Measurements from ENCODE around the gene ERBB4. TPM values are rescaled to one million over a fixed set of nuclear protein-coding genes. Genes with fewer than 3 reads are reported as not detected.

The ERBB4 gene
- total RNA-seq, 3 donors from 2014 or later, result 1.6 to 53.1 (median 18.4) TPM

DNA sequence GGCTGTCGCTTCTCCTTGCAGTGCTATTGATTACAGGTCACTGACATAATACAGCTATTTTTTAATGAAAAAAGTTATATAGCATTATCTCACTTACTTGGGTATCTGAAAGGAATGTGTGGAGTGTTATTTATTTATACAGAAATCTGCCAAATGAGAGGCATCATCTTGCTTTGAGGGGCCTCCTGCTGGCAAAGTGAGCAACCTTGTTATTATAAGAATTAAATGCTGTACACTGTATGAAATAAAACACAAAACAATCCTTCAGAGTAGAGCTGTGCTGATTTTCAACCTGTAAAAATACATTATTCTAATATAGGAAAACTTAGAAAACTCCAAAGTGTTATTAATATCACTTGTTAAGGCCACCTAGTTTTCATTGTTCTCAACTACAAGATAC lies 20.9 kb downstream of the ERBB4 start:
- intact Hi-C loops (cut with DNase I; ENCODE audit: low total_unique reads), result no loop called here

DNA sequence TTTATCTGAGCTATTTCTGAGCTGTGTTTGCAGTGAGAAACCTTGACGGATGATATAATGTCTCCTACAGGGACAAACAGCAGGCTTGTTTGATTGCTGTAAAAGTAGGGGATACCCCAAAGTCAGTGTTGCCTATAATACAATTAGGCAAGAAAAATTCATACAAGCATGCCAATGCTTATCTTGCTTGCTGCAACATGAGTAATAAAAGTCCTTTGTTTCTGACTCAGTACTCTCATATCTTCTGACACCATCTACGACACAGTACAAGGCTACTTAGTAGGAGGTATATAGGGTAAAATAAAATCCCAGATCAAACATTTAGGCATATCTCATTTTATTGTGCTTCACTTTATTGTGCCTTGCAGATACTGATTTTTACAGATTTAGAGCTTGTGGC lies 33.0 kb downstream of the ERBB4 start:
- Histone ChIP-seq H3K9me3 (no peaks in the 10 kb centered on the region), H3K4me1 (no peaks in the 10 kb centered on the region), H3K36me3 (no peaks in the 10 kb centered on the region), H3K27ac (no peak overlapping the region), H3K4me3 (no peak overlapping the region), H3K27me3 (no peaks in the 10 kb centered on the region)
- no peak for DNase-seq (ENCODE audit: low spot score in 2 of 2)
- intact Hi-C loops (cut with DNase I; ENCODE audit: low total_unique reads), result no loop called here
- TF ChIP-seq POLR2AphosphoS5 (IDR thresholded peaks at IDR 0.05), result no peak
- TF ChIP-seq, protein P1, sequence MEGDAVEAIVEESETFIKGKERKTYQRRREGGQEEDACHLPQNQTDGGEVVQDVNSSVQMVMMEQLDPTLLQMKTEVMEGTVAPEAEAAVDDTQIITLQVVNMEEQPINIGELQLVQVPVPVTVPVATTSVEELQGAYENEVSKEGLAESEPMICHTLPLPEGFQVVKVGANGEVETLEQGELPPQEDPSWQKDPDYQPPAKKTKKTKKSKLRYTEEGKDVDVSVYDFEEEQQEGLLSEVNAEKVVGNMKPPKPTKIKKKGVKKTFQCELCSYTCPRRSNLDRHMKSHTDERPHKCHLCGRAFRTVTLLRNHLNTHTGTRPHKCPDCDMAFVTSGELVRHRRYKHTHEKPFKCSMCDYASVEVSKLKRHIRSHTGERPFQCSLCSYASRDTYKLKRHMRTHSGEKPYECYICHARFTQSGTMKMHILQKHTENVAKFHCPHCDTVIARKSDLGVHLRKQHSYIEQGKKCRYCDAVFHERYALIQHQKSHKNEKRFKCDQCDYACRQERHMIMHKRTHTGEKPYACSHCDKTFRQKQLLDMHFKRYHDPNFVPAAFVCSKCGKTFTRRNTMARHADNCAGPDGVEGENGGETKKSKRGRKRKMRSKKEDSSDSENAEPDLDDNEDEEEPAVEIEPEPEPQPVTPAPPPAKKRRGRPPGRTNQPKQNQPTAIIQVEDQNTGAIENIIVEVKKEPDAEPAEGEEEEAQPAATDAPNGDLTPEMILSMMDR (IDR thresholded peaks at IDR 0.05), result no peak
- TF ChIP-seq POLR2A (IDR thresholded peaks at IDR 0.05), result no peak

More for the DNA sequence above, 20.9 kb downstream of the ERBB4 start:
- Histone ChIP-seq H3K36me3 (no peaks in the 10 kb centered on the region), H3K9me3 (no peaks in the 10 kb centered on the region), H3K27ac (no peak overlapping the region), H3K27me3 (no peaks in the 10 kb centered on the region), H3K4me3 (no peak overlapping the region), H3K4me1 (no peaks in the 10 kb centered on the region)
- no peak for DNase-seq (ENCODE audit: low spot score in 2 of 2)
- TF ChIP-seq POLR2AphosphoS5 (IDR thresholded peaks at IDR 0.05) (no peak), POLR2A (IDR thresholded peaks at IDR 0.05) (no peak)
- TF ChIP-seq, protein P1 (IDR thresholded peaks at IDR 0.05), result no peak

DNA sequence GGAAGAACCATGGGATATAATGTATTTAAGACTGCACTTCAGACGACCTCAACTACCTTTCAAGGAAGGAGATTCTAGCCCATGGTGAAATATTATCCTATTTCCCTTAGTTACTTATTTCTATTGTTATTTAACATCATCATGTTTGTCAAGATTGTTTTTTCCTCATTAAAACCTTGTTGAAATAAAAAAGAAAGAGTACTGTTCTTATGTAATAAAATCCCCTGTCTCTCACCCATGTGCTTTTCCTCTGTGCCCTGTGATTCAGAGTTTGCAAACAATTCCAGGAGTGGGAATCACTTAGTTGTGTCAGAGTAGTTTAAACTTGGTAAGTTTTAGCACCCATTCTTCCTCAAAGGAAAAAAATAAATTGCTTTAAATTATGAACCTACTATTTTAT lies 43.6 kb downstream of the ERBB4 start:
- no peaks in the 10 kb centered on the region for H3K4me1 ChIP-seq
- no peak overlapping the region for H3K4me3 ChIP-seq
- no peaks in the 10 kb centered on the region for H3K9me3 ChIP-seq
- TF ChIP-seq POLR2A (IDR thresholded peaks at IDR 0.05), result no peak
- TF ChIP-seq, protein P1 (IDR thresholded peaks at IDR 0.05), result no peak
- no peak for TF ChIP-seq POLR2AphosphoS5 (IDR thresholded peaks at IDR 0.05)
- no peak overlapping the region for H3K27ac ChIP-seq
- no peaks in the 10 kb centered on the region for H3K27me3 ChIP-seq
- H3K36me3 ChIP-seq, result no peaks in the 10 kb centered on the region
- intact Hi-C loops (cut with DNase I; ENCODE audit: low total_unique reads), result loop anchor here (5.0 kb wide), 1 partner anchor 273 kb away; no protein-coding TSS in a partner anchor
- DNase-seq (ENCODE audit: low spot score in 2 of 2), result no peak

DNA sequence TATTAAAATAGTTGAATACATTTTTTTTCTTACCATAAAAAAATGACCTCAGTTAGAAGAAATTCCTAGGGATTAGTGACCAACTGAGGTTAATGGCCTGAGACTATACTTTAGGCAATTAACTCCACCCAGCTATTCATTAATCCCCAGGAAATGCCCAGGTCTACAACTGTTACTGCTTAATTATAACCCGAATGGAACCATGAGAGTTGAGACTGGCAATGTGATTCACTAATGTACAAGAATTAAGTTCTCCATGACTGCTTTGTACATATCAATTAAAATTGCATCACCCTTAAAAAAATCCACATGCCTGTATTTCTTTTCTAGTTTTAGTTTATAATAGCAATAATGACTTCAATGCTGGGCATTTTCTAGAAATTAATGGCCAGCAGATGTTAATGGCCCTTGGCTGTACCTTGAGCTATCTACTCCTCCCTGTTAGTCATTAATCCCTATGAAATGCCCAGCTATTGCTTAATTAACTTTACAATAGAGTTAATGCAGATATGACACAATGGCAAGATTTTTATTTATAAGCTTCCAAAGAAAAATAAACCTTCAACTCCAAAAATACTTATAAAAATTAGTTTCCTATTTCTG lies 44.1 kb downstream of the ERBB4 start:
- Histone ChIP-seq H3K27ac (no peak overlapping the region), H3K27me3 (no peaks in the 10 kb centered on the region), H3K9me3 (no peaks in the 10 kb centered on the region), H3K4me3 (no peak overlapping the region), H3K36me3 (no peaks in the 10 kb centered on the region), H3K4me1 (no peaks in the 10 kb centered on the region)
- no peak for DNase-seq (ENCODE audit: low spot score in 2 of 2)
- intact Hi-C loops (cut with DNase I; ENCODE audit: low total_unique reads), result loop anchor here (5.0 kb wide), 1 partner anchor 272 kb away; no protein-coding TSS in a partner anchor
- TF ChIP-seq, protein P1 (IDR thresholded peaks at IDR 0.05), result no peak
- TF ChIP-seq POLR2AphosphoS5 (IDR thresholded peaks at IDR 0.05), result no peak
- TF ChIP-seq POLR2A (IDR thresholded peaks at IDR 0.05), result no peak

DNA sequence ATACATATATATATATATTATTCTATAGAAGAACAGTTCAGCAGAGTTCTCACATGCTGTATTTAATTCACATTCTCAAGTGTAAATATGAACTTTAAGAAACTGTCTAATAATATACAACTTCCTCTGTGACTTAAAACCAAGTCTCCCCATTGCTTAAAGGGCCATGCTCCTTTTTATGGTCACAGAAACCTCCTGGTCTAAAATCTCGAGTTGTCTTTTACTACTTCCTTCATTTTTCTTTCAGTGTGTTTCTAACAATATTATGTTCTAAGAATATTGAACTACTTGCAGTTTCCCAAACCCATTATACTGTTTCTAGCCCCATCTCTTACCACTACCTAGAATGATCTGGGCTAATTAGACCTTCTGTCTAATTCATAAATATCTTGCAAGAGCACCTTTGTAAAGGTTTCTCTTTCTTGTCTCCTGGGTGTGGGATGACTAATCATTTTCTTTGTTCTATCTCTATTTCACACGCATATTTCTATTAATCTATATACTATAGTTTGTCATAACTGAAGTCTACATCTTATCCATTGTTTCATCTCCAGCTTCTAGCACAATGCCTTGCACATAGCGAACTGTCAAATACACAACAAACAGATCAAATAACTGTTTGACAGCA lies 48.8 kb downstream of the ERBB4 start:
- intact Hi-C loops (cut with DNase I; ENCODE audit: low total_unique reads), result no loop called here
- no peak overlapping the region for H3K4me3 ChIP-seq
- TF ChIP-seq POLR2A (IDR thresholded peaks at IDR 0.05) (no peak), POLR2AphosphoS5 (IDR thresholded peaks at IDR 0.05) (no peak)
- TF ChIP-seq, protein P1 (IDR thresholded peaks at IDR 0.05), result no peak
- no peaks in the 10 kb centered on the region for H3K36me3 ChIP-seq
- no peaks in the 10 kb centered on the region for H3K9me3 ChIP-seq
- H3K27me3 ChIP-seq, result no peaks in the 10 kb centered on the region
- DNase-seq (ENCODE audit: low spot score in 2 of 2), result no peak
- H3K27ac ChIP-seq, result no peak overlapping the region
- no peaks in the 10 kb centered on the region for H3K4me1 ChIP-seq

Data from breast epithelium (tissue), 4 donors.